ENCODE data around the gene SEC24B.

- TF ChIP-seq, protein P1, sequence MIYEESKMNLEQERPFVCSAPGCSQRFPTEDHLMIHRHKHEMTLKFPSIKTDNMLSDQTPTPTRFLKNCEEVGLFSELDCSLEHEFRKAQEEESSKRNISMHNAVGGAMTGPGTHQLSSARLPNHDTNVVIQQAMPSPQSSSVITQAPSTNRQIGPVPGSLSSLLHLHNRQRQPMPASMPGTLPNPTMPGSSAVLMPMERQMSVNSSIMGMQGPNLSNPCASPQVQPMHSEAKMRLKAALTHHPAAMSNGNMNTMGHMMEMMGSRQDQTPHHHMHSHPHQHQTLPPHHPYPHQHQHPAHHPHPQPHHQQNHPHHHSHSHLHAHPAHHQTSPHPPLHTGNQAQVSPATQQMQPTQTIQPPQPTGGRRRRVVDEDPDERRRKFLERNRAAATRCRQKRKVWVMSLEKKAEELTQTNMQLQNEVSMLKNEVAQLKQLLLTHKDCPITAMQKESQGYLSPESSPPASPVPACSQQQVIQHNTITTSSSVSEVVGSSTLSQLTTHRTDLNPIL (CRISPR knock-in tag; IDR thresholded peaks at IDR 0.05; ENCODE audit: low read depth) = no peak
- TF ChIP-seq, protein P2, sequence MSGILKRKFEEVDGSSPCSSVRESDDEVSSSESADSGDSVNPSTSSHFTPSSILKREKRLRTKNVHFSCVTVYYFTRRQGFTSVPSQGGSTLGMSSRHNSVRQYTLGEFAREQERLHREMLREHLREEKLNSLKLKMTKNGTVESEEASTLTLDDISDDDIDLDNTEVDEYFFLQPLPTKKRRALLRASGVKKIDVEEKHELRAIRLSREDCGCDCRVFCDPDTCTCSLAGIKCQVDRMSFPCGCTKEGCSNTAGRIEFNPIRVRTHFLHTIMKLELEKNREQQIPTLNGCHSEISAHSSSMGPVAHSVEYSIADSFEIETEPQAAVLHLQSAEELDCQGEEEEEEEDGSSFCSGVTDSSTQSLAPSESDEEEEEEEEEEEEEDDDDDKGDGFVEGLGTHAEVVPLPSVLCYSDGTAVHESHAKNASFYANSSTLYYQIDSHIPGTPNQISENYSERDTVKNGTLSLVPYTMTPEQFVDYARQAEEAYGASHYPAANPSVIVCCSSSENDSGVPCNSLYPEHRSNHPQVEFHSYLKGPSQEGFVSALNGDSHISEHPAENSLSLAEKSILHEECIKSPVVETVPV (CRISPR knock-in tag; IDR thresholded peaks at IDR 0.05) = no peak
- TF ChIP-seq ZFP3 (CRISPR knock-in tag; IDR thresholded peaks at IDR 0.05) (no peak), BACH2 (CRISPR knock-in tag; IDR thresholded peaks at IDR 0.05; ENCODE audit: borderline replicate concordance) (no peak), TSHZ2 (CRISPR knock-in tag; IDR thresholded peaks at IDR 0.05) (no peak), ZNF565 (CRISPR knock-in tag; conservative IDR thresholded peaks at IDR 0.05; ENCODE audit: low read depth) (no peak), PPARA (CRISPR knock-in tag; IDR thresholded peaks at IDR 0.05; ENCODE audit: borderline replicate concordance) (no peak), ZC3H10 (CRISPR knock-in tag; IDR thresholded peaks at IDR 0.05) (no peak)
- TF ChIP-seq, protein P3, sequence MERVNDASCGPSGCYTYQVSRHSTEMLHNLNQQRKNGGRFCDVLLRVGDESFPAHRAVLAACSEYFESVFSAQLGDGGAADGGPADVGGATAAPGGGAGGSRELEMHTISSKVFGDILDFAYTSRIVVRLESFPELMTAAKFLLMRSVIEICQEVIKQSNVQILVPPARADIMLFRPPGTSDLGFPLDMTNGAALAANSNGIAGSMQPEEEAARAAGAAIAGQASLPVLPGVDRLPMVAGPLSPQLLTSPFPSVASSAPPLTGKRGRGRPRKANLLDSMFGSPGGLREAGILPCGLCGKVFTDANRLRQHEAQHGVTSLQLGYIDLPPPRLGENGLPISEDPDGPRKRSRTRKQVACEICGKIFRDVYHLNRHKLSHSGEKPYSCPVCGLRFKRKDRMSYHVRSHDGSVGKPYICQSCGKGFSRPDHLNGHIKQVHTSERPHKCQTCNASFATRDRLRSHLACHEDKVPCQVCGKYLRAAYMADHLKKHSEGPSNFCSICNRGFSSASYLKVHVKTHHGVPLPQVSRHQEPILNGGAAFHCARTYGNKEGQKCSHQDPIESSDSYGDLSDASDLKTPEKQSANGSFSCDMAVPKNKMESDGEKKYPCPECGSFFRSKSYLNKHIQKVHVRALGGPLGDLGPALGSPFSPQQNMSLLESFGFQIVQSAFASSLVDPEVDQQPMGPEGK (CRISPR knock-in tag; IDR thresholded peaks at IDR 0.05; ENCODE audit: borderline replicate concordance) = no peak
Measured at GRCh38 chr4:109497511-109497910, 63.9 kb downstream of the SEC24B start.
